Measurements from ENCODE around the gene FCN3. TPM values are rescaled to one million over a fixed set of nuclear protein-coding genes. Genes with fewer than 3 reads are reported as not detected.

Gene FCN3
- total and polyA plus RNA-seq, 10 of the 15 experiments (the other 5 are each of a cell fraction or from before 2014, with no cell fraction given): 0.28 TPM; not detected in 9

GRCh38 chr1:27366411-27367159 is 8.0 kb downstream of the FCN3 start, which contains the start of gene MAP3K6 (continued):
- TF ChIP-seq, protein P1, sequence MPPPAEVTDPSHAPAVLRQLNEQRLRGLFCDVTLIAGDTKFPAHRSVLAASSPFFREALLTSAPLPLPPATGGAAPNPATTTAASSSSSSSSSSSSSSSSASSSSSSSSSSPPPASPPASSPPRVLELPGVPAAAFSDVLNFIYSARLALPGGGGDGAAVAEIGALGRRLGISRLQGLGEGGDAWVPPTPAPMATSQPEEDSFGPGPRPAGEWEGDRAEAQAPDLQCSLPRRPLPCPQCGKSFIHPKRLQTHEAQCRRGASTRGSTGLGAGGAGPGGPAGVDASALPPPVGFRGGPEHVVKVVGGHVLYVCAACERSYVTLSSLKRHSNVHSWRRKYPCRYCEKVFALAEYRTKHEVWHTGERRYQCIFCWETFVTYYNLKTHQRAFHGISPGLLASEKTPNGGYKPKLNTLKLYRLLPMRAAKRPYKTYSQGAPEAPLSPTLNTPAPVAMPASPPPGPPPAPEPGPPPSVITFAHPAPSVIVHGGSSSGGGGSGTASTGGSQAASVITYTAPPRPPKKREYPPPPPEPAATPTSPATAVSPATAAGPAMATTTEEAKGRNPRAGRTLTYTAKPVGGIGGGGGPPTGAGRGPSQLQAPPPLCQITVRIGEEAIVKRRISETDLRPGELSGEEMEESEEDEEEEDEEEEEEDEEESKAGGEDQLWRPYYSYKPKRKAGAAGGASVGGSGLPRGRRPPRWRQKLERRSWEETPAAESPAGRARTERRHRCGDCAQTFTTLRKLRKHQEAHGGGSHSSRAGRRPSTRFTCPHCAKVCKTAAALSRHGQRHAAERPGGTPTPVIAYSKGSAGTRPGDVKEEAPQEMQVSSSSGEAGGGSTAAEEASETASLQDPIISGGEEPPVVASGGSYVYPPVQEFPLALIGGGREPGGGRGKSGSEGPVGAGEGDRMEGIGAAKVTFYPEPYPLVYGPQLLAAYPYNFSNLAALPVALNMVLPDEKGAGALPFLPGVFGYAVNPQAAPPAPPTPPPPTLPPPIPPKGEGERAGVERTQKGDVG (CRISPR knock-in tag; IDR thresholded peaks at IDR 0.05): no peak
- TF ChIP-seq BMI1 (IDR thresholded peaks at IDR 0.05; ENCODE audit: borderline replicate concordance): no peak
- no peak; the same call in 1 of the 2 replicates for TF ChIP-seq MXI1 (IDR thresholded peaks at IDR 0.05; ENCODE audit: low read depth, low read length)
- TF ChIP-seq, protein P2, sequence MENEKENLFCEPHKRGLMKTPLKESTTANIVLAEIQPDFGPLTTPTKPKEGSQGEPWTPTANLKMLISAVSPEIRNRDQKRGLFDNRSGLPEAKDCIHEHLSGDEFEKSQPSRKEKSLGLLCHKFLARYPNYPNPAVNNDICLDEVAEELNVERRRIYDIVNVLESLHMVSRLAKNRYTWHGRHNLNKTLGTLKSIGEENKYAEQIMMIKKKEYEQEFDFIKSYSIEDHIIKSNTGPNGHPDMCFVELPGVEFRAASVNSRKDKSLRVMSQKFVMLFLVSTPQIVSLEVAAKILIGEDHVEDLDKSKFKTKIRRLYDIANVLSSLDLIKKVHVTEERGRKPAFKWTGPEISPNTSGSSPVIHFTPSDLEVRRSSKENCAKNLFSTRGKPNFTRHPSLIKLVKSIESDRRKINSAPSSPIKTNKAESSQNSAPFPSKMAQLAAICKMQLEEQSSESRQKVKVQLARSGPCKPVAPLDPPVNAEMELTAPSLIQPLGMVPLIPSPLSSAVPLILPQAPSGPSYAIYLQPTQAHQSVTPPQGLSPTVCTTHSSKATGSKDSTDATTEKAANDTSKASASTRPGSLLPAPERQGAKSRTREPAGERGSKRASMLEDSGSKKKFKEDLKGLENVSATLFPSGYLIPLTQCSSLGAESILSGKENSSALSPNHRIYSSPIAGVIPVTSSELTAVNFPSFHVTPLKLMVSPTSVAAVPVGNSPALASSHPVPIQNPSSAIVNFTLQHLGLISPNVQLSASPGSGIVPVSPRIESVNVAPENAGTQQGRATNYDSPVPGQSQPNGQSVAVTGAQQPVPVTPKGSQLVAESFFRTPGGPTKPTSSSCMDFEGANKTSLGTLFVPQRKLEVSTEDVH (IDR thresholded peaks at IDR 0.05; ENCODE audit: low read depth, partially characterized antibody): no peak
- no peak for TF ChIP-seq FOXM1 (IDR thresholded peaks at IDR 0.05; ENCODE audit: low read depth, low read length)
- no peak for TF ChIP-seq NRF1 (conservative IDR thresholded peaks at IDR 0.05; ENCODE audit: low read depth, low read length)
- TF ChIP-seq RAD51 (IDR thresholded peaks at IDR 0.05): no peak
- no peak for TF ChIP-seq CEBPB (IDR thresholded peaks at IDR 0.05; ENCODE audit: borderline replicate concordance in 1 of 2, low read depth in 2 of 2, low read length in 2 of 2)
- TF ChIP-seq MEF2B (IDR thresholded peaks at IDR 0.05; ENCODE audit: partially characterized antibody, poor library complexity, severe bottlenecking): no peak
- TF ChIP-seq KLF5 (IDR thresholded peaks at IDR 0.05; ENCODE audit: partially characterized antibody): no peak
- no peak for TF ChIP-seq STAT1 (conservative IDR thresholded peaks at IDR 0.05)
- no peak for TF ChIP-seq IRF4 (IDR thresholded peaks at IDR 0.05; ENCODE audit: low read depth, low read length)
- no peak for TF ChIP-seq SREBF2 (IDR thresholded peaks at IDR 0.05; ENCODE audit: low read length)
- TF ChIP-seq, protein P3, sequence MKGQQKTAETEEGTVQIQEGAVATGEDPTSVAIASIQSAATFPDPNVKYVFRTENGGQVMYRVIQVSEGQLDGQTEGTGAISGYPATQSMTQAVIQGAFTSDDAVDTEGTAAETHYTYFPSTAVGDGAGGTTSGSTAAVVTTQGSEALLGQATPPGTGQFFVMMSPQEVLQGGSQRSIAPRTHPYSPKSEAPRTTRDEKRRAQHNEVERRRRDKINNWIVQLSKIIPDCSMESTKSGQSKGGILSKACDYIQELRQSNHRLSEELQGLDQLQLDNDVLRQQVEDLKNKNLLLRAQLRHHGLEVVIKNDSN (IDR thresholded peaks at IDR 0.05; ENCODE audit: borderline replicate concordance, extremely low read length, insufficient read depth, low read depth, low read length): no peak
- TF ChIP-seq TCF3 (IDR thresholded peaks at IDR 0.05; ENCODE audit: borderline replicate concordance, insufficient read depth, low read depth, low read length): no peak
- TF ChIP-seq HDGF (IDR thresholded peaks at IDR 0.05): no peak
- 0 out of 2 replicates have a peak, but pooled peaks have one; percentile 19 for TF ChIP-seq ZSCAN29 (IDR thresholded peaks at IDR 0.05)
- TF ChIP-seq EP300 (IDR thresholded peaks at IDR 0.05; ENCODE audit: borderline replicate concordance in 1 of 2, control insufficient read depth in 1 of 2, low read depth in 2 of 2, low read length in 2 of 2): no peak
- TF ChIP-seq NFXL1 (IDR thresholded peaks at IDR 0.05; ENCODE audit: borderline replicate concordance): no peak
- no peak for TF ChIP-seq EZH2 (IDR thresholded peaks at IDR 0.05; ENCODE audit: borderline replicate concordance, control insufficient read depth, low read depth, low read length)
- TF ChIP-seq SMARCA5 (IDR thresholded peaks at IDR 0.05): peak; percentile 81; the same call in 1 of the 2 replicates
- no peak for TF ChIP-seq NFYB (IDR thresholded peaks at IDR 0.05; ENCODE audit: insufficient read depth, low read depth, low read length)

Measured in GM12878 (cell line).